Skin of body (tissue), 2 donors: ENCODE results near the gene FOXB2. TPM values are rescaled to one million over a fixed set of nuclear protein-coding genes. Genes with fewer than 3 reads are reported as not detected.
"Not testable (repeated sequence)": the region's sequence is repeated elsewhere in the genome, so short reads cannot be mapped to it uniquely, and the experiment has no call there.

Experiments used
- DNase-seq: peaks from one replicate; lab custom pipeline; 2025; lab: John Stamatoyannopoulos, UW
- total RNA-seq: library from RNA; depleted of rRNA; stranded (reverse); fragments of >200 nt; gene quantifications from one replicate; pipeline ENCODE4 v1.2.3, GENCODE V29; 2014

Gene FOXB2
- total RNA-seq, 1 donor from 2014 or later, result not detected

DNA sequence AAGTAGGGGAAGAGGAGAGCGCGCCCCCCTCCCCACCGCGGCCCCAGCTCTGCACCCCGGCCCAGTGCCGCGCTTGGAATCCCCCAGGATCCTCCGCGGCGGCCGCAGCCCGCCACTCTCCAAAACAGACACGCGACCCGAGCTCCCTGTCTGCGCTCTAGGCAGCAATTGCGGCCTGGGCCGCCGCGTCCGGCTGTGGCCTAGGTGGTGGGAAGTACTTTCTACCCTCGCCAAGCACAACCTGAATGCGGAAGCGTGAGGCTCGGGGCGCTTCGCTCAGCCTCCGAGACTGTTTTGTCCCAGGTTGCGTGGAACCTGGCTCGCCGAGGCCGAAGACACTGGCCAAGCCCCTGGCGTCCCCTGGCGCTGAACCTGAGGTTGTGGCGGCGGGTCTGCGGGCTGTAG lies 3.3 kb upstream of the FOXB2 start:
- no peak for DNase-seq

DNA sequence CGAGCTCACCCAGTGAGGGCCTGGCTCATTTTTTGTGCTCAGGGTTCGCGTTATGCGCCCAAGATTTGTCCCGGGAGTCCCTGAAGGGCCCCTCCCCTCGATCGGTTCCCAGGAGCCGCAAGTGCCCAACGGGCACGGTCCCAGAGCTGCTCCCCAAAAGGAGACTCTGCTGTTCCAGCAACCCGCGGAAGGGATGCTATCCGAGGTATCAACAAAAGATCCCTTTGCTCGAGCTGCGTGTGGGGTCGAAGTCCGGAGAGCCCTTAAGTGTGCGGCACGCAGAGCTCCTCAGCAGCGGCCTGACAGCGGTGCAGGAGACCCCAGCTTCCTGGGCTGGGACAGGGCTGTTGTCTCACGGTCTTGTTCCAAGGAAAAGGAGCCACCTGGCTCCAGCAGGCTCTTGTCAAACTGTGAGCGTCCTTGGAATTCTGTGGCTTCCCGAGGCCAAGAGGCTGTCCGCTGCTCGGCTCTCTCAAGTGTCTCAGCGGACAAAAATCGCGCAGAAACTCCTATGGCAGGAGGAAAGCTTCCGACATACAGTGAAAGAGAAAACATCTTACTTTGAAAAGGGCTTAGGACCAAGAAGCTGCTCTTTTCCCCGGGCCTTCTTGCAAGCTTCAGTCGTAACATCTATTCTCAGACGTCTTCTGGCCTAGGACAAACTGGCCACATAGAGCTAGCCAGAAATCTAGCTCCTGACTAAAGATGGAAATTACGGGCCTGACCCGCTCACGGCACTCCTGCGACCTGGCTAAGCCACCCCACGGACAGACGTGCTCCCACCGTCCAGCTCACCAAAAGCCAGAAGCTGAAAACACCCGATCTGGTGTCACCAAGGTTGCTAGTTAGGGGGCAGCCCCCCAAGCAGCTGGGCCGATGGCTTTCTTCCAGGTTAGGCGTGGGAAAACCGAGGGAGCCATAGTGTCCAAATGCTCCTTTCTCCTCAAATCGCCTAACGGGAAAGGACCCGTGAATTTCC lies 2.6 kb upstream of the FOXB2 start:
- no peak for DNase-seq

DNA sequence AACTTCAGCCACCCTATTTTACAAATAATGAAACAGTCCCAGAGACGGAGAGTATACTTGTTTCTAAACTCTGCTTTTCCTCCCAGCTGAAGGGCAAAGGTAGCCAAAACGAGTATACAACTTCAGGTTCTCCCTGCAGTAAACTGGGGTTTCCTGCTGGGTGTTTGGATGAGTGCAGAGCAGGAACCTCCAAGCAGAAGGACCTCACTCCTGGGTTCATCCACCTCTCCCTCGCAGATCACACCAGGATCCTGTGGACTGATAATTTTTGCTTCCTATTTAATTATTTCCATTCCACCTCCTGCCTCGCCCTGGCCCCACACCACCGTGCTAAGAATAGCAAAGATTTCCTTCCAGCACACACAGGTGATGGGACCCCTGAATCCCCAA lies 2.0 kb upstream of the FOXB2 start:
- no peak for DNase-seq

DNA sequence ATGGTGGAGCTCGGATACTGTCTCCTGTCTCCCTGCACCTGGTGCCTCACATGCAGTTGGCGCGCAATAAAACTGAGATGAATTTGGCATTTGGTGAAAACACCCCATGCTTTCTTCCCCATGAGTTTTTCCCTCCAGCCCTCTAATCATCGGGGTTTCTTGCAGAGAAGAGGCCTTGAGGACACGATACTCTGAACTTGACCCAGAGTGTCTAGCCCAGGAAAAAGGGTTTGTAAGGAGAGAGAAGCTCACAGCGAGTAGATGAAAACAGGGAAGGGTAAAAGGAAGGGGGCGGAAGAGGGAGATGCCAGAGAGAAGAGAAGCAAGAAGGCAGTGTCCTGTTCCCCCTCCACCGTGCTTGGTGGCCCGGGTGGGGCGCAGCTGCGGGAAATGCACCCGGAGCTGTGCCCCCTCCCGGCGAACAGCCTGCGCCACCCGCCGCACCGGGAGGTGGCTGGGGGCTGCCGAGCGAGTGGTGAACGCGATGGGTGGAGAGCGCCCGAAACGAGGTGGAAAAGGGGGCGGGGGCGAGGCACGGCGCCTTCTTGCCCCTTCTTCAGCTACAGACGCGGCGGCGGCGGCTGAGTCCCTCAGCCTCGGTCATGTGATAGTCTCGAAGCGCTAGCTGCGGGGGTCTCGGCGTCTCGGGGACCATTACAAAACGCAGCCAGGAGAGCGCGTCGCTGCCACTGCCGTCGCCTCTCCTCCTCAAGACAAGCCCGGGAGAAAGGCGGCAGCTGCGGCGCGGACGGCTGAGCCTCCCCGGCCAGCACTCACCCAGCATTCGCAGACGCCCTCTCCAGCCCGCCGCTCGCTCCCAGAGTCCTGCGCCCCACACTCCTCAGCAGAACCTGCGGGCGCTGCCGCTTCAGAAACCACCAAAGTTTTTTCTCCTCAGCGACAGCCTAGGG lies 1.1 kb upstream of the FOXB2 start:
- no peak for DNase-seq

DNA sequence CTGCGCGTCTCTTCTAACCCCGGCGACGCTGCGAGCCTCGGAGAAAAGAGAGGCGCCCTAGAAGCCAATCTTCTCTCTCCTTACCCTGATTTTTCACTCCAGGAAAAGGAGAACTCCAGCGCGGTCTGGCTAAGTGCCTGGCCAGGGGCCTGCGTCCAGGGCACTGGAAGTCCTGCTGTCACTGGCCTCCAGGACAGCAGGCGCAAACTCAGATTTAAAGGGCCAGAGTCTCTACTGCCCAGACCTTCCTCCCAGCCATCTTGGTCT lies 553 bp upstream of the FOXB2 start:
- no peak for DNase-seq

DNA sequence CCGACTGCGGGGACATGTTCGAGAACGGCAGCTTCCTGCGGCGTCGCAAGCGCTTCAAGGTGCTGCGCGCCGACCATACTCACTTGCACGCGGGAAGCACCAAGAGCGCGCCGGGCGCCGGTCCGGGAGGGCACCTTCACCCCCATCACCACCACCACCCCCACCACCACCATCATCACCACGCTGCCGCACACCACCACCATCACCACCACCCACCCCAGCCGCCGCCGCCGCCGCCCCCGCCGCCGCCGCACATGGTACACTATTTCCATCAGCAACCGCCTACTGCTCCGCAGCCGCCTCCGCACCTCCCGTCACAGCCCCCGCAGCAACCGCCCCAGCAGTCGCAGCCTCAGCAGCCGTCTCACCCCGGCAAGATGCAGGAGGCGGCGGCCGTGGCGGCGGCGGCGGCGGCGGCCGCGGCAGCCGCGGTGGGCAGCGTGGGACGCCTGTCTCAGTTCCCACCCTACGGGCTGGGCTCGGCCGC lies 514 bp downstream of the FOXB2 start:
- DNase-seq, result no peak

DNA sequence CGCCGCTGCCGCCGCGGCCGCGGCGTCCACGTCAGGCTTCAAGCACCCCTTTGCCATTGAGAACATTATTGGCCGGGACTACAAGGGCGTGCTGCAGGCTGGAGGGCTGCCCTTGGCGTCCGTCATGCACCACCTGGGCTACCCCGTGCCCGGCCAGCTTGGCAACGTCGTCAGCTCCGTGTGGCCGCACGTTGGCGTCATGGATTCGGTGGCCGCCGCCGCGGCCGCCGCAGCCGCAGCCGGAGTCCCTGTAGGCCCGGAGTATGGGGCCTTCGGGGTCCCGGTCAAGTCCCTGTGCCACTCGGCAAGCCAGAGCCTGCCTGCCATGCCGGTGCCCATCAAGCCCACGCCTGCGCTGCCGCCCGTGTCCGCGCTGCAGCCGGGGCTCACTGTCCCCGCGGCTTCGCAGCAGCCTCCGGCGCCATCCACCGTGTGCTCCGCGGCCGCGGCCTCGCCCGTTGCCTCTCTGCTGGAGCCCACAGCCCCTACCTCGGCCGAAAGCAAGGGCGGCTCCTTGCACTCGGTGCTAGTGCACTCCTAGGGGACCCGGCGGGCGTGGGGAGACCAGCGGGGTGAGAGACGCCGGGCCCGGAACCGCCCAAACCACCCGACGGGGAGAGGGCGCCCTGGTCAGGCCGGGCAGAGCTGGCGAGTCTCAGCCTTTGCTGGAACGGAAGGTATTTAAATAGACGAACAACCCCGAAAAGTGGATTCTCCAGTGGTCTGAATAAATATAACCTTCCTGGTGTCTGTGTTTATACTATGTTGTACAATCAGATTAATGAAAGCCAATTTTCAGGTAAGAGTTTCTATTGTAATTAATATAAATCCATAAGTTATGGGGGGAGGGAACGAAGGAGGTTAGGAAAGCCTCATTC lies 1.2 kb downstream of the FOXB2 start:
- no peak for DNase-seq

DNA sequence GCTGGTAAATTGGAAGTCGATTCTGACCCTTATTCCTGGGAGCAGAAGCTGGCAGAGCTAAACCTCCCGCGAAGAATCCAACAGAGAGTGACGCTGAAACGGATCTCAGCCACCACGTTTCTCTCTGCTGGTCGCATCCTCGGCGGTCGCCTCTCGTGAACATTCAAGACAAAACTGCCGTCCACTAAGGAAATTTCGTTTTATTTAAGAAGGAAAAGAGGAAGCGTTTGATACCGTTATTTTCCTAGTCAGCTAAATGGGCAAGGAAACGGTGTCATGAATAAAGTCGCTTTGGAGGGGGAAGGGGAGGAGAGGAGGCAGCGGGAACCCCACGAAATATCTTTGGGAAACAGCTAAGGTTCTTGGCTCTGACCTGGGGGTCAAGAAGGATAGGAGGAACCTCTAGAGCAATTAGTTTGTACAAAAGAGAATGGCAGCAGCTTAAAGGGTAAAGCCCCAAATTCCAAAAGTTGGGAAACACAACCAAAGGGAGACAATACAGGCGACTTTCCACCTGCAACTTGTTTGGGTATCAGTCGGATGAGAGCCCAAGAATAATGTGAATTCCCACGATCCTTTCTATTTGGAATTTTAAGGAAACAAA lies 1.9 kb downstream of the FOXB2 start:
- no peak for DNase-seq

DNA sequence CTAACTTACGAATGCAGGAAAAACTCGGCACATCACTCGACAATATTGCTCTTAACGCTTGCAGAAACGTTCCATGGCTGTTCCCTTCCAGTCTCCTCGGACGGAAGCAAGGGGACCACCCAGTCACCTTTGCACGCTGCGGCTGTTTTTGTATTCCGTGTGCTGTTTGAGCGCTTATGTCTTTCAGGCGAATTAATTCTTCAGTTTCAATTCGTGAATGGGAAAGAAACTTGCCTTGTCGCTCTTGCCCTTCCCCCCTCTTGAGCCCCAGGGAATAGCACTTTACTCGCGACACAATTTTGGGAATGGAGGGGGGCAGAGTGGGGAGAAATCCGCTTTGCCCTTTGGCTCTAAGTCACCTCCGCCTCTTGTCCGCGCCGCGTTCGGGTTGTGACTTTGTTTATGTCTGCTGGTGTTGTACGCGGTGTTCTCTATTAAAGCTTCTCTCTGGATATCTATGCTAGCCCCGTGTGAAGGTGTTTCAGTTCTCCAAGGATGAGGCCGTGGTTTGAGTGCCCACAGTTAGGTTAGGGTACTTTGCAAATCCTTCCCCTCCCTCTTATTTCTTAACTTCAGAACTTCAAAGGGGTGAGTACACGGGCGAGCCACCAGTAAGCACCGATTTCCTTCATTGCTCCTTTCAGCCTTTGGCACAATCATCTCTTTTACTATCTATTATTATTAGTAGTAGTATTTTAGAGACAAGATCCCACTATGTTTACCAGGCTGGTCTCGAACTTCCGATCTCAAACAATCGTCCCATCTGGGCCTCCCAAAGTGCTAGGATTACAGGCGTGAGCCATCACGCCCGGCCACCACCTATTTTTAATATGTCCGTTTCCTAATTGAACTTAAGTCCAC lies 2.7 kb downstream of the FOXB2 start:
- no peak for DNase-seq

DNA sequence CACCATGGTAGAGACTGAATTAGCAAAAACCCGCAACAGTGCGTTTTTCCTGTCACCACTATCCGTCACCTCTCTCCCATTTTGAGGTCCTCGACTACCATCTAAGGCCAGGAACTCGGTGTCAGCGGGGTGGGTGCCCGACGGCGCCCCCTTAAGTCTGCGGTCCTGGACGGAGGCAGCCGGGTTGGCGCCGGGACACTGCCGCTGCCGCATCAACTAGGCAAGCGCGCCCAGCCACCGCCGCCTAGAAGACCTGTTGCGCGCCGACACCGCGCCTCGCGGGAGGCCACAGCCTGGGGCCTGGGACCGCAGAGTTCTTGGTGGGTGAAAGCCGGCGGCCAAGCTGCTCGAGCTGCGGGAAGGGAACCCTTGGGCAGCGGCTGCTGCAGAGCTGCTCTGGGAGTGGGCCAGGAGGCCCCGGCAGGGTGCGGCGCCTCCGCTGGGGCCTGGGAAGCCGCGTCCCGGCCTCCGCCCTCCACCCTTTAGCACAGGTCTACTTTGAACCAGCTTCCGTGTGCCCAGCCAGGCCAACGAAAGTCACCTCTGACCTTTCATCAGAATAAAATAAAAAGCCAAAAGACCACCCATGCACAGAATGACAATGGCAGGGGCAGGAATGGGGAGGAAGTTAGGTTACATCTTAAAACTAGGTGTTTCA lies 3.5 kb downstream of the FOXB2 start:
- DNase-seq, result no peak

DNA sequence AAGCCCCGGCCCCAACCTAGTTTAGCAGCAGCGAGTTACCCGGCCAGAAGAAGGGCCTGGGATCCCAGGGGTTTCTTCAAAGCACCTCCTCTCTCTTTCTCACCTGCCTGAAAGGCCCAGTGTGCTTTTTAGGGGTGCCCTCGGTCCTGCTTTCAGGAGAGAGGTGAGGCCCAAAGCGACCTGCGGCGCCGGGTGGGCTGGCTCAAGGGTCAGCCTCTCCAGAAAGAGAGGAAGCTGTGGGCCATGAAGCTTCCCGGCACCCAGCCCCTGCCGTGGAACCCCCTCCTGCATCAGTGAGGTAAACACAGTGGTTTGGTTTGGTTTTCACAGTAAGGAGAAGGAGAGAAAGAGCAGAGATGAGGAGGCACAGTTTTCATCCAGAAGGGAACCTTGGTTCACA lies 4.3 kb downstream of the FOXB2 start:
- DNase-seq, result no peak

DNA sequence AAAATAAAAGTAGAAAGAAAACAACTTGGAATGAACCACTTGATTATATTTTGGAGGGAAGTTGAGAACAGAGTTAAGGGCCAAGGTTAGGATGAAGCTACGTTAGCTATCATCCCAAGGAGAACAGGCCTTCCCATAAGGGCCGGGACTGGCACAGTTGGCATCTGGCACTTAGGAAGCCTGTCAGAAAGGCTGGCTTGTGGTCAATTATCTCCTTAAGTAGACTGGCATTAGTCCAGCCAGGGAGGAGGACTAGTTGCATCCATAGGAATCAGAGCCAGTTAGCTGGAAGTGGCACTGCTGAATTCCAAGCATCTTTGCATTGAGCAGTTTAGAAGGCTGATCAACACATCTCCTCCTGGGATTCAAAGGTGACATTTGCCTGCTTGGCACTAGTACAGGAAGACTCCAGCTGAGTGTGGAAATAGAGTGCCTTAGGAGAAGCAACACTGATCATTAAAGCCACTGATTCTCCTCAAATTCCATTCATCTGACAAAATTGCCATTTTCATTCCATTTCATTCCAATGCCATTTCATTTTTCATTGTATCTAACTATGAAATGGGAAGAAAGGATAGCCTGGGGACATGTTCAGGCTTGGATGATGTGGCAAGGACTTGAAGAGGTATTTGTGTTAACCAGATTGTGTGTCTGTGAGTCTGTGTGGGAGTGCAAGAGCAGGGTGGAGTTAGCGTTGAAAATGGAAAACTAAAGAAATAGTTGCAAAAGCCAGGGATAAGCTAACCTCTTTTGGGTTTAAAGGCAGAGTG lies 5.5 kb downstream of the FOXB2 start:
- no peak for DNase-seq

DNA sequence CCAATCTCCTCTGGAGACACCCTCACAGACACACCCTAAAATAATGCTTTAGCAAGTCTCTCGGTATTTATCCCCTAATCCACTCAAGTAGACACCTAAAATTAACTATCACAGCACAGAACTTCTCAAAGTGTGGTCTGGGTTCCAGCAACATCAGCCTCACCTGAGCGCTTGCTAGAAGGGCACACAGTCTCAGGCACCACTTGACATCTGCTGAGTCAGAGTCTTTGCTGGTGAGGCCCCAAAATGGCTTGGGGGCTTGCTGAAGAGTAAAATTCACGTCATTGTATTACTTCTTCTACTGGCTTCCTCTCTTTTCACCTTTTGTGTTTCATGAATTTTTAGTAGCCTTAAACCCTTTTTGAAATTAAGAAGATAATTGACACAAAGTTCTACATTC lies 9.0 kb downstream of the FOXB2 start:
- DNase-seq, result no peak

DNA sequence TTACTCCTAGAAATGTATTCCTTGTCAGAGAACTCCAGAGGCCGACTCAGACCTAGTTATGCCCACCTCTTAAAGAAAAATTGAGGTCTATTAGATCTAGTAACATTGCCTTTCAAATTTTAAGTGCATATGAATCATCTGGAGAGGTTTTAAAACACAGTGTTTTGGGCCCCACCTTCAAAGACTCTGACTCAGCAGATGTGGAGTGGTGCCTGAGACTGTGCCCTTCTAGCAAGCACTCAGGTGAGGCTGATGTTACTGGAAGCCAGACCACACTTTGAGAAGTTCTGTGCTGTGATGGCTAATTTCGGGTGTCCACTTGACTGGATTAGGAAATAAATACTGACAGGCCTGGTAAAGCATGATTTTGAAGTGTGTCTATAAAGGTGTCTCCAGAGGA lies 10.6 kb downstream of the FOXB2 start:
- no peak for DNase-seq

DNA sequence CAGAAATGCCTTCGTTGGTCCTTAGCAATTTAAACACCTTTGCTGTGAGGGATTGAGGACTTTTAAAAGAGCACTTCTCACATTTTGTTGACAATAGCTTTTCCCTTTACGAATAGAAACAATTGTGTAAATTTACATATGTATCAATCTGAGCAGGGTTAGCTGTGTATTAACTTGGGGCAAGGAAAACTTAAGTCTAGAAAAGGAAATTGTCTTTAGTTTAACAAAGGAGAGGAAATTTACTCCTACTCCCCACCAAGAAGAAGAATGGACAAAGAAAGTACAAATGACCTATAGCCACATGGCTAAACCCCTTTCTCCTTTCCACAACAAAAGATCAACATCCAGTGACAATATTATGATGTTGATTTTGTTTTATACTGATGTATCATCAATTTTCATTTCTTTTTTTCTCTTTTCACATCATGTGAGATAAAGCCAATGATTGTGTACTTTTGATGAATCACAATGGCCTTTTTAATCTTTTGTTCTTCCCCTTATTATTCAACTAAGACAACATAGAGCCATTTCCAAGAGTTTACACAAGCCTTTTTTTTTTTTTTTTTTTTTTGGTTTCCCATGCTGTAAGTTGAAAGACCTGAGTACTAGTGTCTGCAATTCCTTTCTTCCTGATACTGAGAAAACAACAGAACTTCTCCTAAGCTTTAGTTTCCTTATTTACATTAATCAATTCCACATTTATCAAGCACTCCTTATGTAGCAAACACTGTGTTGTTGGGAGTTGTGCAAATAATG lies 19.0 kb downstream of the FOXB2 start:
- DNase-seq, result no peak

DNA sequence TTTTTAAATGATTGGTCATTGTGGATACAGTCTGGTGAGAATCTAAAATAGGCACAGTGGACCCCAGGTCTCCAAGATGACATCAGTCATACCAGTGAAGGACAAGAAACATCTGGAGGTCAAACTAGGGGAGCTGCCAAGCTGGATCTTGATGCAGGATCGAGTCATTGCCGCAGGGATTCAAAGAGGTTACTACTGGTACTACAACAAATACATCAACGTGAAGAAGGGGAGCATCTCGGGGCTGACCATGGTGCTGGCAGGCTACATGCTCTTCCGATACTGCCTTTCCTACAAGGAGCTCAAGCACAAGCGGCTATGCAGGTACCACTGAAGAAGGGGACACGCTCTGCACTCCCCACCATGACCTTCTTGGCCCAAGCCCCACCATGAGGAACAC lies 20.9 kb downstream of the FOXB2 start:
- DNase-seq, result no peak

DNA sequence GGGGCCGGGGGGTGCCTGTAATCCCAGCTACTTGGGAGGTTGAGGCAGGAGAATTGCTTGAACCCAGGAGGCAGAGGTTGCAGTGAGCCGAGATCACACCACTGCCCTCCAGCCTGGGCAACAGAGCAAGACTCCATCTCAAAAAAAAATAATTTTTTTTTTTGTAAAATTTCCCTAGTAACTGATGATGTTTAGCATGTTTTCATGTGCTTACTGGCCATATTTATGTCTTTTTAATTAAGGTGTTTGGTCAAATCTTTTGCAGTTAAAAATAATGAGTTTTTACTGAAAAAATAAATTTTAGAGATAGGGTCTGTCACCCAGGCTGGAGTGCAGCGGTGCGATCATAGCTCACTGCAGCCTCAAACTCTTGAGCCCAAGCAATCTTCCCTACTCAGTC lies 24.3 kb downstream of the FOXB2 start:
- not testable (repeated sequence) for DNase-seq

DNA sequence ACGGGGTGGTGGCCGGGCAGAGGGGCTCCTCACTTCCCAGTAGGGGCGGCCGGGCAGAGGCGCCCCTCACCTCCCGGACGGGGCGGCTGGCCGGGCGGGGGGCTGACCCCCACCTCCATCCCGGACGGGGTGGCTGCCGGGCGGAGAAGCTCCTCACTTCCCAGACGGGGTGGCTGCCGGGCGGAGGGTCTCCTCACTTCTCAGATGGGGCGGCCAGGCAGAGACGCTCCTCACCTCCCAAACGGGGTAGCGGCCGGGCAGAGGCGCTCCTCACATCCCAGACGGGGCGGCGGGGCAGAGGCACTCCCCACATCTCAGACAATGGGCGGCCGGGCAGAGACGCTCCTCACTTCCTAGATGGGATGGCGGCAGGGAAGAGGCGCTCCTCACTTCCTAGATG lies 41.2 kb downstream of the FOXB2 start:
- DNase-seq, result not testable (repeated sequence)
